HG02571 (cell line): ENCODE measurements around the gene PEAK3.

Experiments used
- ATAC-seq: cut with Tn5 transposase; IDR thresholded peaks from one replicate; pipeline ENCODE4 v1.9.1; 2021; ENCODE audit warnings: mild to moderate bottlenecking, moderate library complexity; ENCODE audit not compliant: unreplicated experiment

The PEAK3 gene

DNA sequence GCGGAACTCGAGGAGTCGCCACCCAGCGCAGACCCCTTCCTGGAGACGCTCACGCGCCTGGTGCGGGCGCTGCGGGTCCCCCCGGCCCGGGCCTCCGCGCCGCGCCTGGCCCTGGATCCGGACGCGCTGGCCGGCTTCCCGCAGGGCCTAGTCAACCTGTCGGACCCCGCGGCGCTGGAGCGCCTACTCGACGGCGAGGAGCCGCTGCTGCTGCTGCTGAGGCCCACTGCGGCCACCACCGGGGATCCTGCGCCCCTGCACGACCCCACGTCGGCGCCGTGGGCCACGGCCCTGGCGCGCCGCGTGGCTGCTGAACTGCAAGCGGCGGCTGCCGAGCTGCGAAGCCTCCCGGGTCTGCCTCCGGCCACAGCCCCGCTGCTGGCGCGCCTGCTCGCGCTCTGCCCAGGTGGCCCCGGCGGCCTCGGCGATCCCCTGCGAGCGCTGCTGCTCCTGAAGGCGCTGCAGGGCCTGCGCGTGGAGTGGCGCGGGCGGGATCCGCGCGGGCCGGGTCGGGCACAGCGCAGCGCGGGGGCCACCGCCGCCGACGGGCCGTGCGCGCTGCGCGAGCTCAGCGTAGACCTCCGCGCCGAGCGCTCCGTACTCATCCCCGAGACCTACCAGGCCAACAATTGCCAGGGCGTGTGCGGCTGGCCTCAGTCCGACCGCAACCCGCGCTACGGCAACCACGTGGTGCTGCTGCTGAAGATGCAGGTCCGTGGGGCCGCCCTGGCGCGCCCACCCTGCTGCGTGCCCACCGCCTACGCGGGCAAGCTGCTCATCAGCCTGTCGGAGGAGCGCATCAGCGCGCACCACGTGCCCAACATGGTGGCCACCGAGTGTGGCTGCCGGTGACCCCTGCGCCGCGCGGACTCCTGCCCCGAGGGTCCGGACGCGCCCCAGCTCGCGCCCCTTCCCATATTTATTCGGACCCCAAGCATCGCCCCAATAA, 30.6 kb downstream of the PEAK3 start:
- no peak for ATAC-seq

DNA sequence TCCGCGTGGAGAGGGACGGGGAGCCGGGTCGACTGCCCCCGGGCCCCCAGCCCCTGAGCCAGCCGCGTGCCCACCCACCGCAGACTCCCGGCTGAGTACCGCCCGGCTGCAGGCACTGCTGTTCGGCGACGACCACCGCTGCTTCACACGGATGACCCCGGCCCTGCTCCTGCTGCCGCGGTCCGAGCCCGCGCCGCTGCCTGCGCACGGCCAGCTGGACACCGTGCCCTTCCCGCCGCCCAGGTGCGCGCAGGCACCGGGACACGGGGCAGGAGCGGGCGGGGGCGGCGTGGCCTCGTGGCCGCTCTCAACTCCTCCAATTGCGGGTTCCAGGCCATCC, 31.2 kb downstream of the PEAK3 start:
- ATAC-seq = no peak

DNA sequence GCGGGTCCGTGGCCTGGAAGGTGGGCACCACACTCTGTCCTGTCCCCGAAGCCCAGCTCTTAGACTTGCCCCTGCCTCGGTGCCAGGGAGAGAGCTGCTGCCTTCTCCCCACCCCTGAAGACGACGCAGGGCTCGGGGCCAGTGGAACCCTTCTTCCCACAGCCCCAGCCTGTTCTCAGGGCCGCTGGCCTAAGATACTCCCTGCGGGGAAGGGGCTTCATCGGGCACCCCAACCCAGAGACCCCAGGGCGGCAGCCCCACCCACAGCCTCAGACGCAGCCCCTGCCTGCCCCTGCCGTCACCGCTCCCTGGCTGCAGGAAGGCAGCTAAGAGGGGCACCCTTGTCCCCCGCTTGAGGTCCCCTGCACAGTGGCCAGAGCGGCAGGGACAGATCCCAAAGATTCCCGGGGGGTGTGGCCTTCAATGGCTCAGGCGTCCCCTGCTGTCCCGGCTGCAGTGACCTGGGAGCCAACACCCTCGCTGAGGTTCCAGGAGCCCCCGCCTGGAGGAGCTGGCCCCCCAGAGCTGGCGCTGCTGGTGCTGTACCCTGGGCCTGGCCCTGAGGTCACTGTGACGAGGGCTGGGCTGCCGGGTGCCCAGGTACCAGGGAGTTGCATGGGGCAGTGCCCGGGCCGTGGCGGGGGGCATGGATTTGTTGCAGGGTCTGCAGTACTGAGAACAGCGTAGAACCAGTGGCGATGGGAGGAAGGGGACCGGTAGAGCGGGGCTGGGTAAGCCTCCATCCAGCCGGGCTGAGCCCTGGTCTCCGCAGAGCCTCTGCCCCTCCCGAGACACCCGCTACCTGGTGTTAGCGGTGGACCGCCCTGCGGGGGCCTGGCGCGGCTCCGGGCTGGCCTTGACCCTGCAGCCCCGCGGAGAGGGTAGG, 31.9 kb downstream of the PEAK3 start:
- ATAC-seq = no peak

DNA sequence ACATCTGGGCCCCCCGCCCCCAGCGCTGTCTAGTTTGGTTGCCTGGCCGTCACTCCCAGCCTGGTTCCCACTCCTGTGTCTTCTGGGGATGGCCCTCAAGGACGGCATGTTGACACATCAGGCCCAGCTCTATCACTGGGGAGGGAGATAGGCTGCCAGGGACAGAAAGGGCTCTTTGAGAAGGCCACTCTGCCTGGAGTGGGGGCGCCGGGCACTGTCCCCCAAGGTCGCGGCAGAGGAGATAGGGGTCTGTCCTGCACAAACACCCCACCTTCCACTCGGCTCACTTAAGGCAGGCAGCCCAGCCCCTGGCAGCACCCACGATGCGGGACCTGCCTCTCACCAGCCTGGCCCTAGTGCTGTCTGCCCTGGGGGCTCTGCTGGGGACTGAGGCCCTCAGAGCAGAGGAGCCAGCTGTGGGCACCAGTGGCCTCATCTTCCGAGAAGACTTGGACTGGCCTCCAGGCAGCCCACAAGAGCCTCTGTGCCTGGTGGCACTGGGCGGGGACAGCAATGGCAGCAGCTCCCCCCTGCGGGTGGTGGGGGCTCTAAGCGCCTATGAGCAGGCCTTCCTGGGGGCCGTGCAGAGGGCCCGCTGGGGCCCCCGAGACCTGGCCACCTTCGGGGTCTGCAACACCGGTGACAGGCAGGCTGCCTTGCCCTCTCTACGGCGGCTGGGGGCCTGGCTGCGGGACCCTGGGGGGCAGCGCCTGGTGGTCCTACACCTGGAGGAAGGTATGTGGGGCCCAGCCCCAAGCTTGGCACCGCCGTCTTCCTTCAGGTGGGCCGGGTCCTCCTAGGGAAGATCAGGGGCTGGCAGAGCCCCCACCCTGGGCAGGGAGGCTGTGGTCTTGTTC, 32.7 kb downstream of the PEAK3 start, which contains the start of gene AMH:
TSS of gene AMH (plus strand) at position 314 of the 857 bp plus-strand sequence. CDS start at position 324, 10 bp downstream.
- ATAC-seq = no peak

DNA sequence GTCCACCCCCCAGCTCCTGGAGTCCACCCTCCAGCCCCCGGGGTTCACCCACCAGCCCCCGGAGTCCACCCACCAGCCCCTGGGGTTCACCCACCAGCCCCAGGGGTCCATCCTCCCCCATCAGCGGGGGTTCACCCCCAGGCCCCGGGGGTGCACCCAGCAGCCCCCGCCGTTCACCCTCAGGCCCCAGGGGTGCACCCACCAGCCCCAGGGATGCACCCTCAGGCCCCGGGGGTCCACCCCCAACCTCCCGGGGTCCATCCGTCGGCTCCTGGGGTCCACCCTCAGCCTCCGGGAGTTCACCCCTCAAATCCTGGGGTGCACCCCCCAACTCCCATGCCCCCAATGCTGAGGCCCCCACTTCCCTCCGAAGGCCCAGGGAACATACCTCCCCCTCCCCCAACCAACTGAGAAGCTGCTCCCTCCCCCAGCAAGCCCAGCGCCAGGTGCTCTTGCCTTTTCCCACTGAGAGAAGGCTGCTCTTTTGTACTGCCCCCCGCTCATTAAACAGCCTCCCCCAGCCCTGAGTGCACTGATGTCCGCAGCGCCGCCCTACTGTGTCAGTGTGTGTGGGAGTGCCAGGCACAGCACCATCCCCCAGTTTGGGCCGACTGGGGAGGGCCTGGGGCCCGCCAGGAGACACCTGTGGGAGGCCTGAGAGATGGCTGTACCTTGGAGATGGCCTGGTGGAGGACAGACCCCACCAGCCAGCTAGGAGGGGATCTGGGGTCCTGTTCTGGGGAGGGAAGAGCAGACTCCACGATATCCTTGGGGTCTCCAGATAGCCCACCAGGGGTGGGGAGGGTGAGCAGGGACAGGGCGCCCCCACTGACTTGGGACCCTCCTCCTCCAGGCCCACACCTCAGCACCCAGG, 33.6 kb downstream of the PEAK3 start:
- ATAC-seq = no peak

DNA sequence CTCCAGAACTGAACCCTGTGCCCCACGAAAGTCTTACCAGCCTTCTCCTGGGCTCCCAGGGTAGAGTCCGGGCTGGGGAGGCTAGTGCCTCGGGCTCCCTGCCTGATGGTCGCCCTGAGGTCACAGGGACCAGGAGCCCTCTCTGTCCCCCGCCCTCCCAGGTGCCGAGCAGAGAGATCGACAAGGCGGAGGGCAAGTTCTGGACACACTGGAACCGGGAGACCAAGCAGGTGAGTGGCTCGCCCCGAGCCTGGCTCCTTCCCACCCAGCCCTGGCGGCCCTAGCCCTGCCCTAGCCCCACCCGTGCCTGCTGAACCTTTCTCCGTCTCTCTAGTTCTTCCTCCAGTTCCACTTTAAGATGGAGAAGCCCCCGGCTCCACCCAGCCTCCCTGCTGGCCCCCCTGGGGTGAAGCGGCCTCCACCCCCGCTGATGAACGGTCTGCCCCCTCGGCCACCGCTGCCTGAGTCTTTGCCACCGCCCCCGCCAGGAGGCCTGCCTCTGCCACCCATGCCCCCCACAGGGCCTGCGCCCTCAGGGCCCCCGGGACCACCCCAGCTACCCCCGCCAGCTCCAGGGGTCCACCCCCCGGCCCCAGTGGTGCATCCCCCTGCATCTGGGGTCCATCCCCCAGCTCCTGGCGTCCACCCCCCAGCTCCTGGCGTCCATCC, 34.4 kb downstream of the PEAK3 start:
- ATAC-seq = no peak

DNA sequence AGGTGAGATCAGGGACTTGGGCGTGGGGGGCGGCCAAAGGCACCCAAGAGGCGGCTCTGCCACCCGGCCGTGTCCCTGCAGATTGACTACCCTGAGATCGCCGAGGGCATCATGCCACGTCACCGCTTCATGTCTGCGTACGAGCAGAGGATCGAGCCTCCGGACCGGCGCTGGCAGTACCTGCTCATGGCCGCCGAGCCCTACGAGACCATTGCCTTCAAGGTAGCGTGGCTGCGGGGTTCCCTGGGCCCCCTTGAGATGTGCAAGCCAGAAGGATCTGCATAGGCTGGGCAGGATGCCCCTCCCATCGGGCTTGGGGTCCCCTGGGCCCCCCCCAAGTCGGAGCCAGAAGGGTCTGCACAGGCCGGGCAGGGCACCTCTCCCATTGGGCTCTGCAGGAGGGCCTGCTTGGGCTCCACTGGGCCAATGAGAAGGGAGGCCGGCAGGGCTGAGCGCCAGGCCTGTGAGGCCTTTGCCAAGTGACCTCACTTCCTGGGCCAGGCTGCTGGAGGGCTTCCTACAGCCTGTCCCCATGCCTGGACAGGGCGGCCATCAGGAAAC, 35.1 kb downstream of the PEAK3 start:
- ATAC-seq = no peak

DNA sequence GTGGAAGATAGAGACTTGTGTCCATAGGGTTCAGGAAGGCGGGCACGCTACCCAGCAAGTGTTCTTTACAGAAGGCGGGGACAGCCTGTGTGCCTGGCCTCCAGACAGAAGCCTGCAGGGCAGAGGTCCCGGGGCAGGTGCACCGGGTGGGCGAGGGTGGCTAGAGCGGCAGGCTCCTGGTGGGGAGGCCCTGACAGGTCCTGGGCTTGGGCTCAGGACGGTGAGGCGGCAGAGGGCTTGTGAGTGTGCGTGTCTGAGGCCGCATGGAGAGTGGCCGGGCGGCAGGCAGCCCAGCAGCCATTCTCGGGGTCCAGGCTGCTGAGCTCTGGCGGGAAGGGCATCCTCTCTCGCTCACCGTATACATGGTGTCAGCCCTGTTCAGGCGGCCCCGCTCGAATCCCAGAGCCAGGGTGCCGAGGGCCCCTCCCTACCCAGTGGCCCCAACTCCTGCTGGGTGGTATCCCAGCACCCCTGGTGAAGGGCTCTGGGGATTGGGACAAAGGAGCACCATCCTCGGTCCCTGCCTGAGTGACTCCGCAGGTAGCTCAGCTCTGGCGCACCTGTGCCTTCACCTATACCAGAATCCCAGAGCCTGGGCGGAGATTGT, 35.9 kb downstream of the PEAK3 start:
- ATAC-seq = no peak

DNA sequence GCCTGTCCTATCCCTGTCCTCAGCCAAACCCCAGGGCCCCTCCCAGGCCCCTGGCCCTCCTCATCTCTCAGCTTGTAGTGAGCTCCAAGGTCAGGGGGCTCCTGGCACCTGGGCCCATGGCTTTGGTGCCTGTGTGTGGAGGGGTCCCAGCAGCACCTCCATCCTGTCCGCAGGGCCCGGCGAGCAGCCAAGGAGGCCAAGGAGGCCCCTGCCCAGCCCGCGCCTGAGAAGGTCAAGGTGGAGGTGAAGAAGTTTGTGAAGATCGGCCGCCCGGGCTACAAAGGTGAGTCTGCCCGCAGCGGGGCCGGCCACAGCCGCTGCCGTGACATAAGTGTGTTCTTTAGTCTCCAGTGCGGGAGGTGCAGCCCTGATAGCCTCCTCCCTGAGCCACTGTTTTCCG, 36.7 kb downstream of the PEAK3 start:
- ATAC-seq = no peak

DNA sequence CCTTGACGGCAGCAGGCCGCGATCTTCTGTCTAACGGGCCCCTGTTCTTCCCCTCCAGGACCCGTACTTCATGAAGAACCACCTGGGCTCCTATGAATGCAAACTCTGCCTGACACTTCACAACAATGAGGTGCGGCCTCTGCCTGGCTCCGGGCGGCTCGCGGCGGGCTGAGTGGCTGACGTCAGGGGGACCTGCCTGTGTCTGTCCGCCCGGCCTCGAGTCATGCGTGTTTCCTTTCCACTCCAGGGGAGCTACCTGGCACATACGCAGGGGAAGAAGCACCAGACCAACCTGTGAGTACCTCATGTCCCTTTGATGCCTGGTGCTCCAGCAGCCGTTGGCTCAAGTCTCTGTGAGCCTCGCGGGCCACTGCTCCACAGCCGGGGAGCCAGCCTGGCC, 37.5 kb downstream of the PEAK3 start:
- no peak for ATAC-seq

DNA sequence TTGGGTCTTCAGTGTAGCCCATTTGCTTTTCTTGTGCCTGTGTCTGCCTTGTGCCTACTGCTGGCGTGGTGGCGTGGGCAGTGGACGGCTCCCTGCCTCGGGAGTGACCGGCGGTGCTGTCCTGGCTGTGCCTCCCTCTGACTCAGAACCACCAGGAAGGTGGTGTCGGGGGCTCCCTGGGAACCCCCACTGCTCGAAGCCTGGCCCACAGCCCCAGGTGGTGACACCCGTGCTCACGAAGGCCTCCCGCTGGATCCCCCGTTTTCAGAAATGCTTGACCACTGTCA, 37.9 kb downstream of the PEAK3 start:
- no peak for ATAC-seq

DNA sequence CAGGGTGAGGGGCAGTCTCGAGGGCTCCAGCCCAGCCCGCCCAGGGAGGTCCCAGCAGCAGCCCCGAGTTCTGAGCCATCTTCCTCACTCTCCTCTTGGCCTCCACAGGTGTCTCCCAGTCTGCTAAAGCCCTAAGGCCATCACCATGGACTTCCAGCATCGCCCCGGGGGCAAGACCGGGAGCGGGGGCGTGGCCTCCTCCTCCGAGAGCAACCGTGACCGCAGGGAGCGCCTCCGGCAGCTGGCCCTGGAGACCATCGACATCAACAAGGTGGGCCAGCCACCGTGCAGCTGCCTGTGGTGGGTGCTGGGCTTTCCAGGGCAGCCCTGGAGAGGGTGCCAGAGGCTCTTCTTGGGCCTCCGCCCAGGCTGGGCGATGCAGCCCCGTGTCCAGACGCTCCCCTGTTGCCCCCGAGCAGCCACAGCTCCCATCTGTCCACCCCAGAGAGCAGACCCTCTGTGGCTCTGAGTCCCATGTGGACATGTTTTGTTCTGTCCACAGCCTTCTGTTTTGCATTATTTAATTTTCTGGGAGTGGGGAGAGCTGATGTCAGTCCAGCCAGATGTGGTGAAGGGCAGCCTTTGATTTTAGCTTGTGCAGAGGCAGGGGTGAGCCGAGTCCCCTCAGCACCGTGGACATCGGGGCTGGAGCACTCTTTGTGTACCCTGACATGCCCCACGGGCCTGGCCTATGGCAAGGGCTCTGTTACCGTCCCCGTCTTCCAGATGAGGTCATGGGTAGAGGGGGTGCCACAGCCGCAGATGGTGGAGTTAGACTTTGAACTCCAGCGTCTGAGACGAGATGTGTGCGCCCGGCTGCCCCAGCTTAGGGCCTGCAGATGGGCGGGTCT, 38.5 kb downstream of the PEAK3 start:
- ATAC-seq = no peak

DNA sequence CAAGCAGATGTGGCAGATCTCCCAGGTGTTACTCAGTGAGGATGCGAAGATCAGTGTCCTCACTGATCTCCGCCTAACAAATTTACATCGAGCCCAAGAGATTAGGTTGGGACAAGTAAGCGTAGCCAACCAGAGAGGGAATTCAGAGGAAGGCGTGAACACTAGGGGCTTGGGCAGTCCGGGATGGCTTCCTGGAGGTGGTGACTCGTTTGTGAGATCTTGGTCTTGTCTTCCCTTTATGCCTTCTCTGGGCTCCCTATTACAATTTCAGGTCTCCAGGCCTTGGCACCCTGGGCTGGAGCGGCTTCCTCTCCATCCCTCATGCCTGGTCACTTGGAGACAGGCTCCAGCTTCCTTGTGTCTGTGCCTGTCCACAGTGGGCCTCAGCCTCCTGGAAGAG, 39.2 kb downstream of the PEAK3 start:
- ATAC-seq = no peak

DNA sequence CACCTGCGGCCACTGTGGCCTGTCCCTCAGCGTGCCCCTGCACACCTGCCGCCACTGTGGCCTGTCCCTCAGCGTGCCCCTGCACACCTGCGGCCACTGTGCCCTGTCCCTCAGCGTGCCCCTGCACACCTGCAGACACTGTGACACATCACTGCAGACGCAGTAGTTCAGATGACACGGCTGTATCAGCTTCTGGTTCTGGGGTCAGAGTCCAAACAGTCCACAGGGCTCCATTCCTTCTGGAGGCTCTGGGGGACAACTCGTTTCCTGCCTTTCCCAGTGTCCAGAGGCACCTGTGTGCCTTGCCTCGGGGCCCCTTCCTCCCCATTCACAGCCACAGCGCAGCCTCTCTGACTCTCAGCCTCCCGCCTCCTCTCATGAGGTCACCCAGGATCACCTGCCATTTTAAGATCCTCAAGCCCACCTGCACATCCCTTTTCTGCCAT, 39.9 kb downstream of the PEAK3 start:
- ATAC-seq = no peak

DNA sequence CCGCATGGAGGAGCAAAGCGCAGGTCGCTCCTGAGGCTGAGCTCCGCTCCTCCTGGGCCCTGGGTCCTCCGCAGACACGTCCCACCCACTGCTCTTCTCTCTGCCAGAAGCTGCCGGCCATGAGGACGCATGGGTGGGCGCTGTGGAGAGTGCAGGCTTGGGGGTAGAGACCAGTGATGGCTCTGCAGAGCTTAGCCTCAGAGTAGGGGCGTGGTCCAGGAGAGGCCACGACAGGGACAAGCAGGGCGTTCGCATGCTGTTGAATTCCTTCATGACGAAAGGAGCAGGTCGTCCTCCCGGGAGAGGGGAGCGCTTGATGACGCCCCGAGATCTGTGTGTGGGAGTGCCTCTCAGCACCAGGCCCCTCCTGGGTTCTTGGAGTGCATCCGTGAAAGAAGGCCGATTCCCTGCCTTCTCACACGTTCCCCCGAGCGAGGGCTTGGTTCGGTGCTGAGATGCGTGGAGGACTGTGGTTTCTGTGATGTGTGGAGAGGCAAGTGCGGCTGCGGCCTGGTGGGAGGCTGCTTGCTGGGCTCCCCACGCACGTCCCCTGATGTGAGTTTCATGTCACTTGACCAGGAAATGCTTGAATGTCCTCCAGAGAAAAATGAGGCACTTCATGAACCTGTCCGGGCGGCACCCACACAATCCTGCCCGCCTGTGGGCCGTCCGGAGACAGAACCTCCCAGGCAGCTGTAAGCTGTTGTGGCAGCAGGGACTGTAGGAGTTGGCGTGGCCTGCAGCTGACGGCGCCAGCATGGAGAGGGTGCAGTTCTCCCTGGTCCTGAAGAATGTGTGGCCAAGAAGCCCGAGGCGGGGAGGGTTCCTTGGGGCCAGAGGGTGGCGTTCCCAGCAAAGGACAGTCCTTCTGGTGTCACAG, 40.9 kb downstream of the PEAK3 start:
- ATAC-seq = no peak

DNA sequence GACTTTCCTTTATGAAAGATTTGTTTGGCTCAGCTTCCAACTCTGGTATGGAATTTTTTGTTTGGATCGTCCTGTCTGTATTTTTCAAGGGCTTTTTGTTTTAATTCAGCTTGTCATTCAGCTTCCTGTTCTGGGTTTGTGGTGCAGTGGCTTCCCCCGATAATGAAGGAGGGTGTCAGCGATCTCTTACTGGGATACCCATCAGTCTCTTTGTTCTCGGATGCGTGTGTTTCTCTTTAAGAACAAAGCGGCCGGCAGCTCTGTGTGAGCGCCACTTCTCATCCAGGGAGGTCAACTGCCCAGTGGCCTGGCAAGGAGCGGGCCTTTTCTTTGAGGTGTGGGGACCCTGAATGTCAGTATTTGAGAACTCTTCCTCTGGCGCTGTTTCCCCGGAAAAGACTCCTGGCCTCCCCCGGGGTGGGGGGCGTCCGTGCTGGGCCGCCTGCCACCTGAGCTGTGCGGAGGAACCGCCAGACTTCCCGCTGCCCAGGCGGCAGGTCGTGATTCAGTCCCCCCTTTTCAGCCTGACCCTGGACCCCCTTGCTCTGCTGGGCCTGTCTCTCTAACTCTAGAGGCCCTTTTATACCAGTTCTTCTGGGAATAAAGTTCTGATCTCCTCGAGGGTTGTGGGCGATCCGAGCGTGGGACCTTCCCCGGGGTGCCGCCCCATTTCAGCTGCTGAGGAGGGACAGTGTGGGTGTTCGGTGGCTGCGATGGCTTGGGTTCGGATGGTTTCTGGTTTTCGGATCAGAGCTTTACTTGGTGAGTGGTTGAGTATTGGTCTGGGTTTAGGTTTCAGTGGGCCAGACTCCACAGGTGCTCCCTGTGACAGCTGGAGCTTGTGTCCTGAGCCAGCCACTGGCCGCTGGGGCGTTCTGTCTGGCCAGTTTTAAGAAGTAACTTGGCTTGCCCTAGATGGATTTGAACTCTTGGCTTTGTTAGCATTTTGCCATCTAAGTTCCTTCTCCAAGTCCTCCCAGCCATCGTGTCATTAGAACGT, 41.9 kb downstream of the PEAK3 start:
- ATAC-seq = no peak
